ENCODE results near the gene SMU1. TPM values are rescaled to one million over a fixed set of nuclear protein-coding genes. Genes with fewer than 3 reads are reported as not detected.

SMU1 gene
- total RNA-seq, 1 donor from 2014 or later = 24.3 TPM

DNA sequence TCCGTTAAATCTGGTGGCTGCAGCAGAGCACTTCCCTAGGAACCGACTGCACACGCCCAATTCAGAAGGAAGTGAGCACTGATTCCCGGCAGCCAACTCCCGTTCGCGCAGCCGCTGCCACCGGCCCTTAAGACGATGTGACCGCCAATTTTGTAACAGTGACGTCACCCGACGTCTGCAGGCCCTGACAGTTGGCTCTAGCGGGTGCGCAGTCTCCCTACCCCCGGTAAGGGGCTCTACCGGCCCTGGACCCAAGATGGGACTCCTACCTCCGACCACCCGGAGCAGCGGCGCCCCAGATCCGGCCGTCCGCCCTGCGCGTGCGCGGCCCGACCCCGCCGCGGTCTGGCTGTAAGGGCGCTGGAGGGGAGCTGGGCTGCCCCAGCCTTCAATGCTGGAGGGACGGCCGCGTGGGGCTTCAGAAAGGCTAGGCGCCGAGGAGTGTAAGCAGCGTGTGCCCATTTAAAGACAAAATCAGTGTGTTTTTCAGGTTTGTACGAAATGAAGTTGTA lies 32.3 kb downstream of the SMU1 start:
- Mint-ChIP-seq H3K4me1 (peaks cover 14% of the 10 kb centered on the region), H3K9me3 (no peaks in the 10 kb centered on the region), H3K4me3 (peak overlapping the region; percentile 75), H3K27ac (peak overlapping the region; percentile 88), H3K36me3 (peaks cover 14% of the 10 kb centered on the region), H3K27me3 (ENCODE audit: low read depth) (no peaks in the 10 kb centered on the region)
- DNase-seq (ENCODE audit: low spot score in 2 of 2, unreplicated experiment in 2 of 2) = peak; percentile 56 to 77
- TF ChIP-seq CTCF (IDR thresholded peaks at IDR 0.05; ENCODE audit: unreplicated experiment) = no peak

- no peak for DNase-seq (ENCODE audit: low spot score in 2 of 2, unreplicated experiment in 2 of 2)
- H3K4me1 Mint-ChIP-seq = peaks cover 14% of the 10 kb centered on the region
- no peak for TF ChIP-seq CTCF (IDR thresholded peaks at IDR 0.05; ENCODE audit: unreplicated experiment)
- peak overlapping the region; percentile 75 for H3K4me3 Mint-ChIP-seq
- no peaks in the 10 kb centered on the region for H3K9me3 Mint-ChIP-seq
- no peaks in the 10 kb centered on the region for H3K27me3 Mint-ChIP-seq (ENCODE audit: low read depth)
- peak overlapping the region; percentile 88 for H3K27ac Mint-ChIP-seq
- H3K36me3 Mint-ChIP-seq = peaks cover 16% of the 10 kb centered on the region
These were observed 32.8 kb downstream of the SMU1 start for GRCh38 chr9:33043671-33044070.

DNA sequence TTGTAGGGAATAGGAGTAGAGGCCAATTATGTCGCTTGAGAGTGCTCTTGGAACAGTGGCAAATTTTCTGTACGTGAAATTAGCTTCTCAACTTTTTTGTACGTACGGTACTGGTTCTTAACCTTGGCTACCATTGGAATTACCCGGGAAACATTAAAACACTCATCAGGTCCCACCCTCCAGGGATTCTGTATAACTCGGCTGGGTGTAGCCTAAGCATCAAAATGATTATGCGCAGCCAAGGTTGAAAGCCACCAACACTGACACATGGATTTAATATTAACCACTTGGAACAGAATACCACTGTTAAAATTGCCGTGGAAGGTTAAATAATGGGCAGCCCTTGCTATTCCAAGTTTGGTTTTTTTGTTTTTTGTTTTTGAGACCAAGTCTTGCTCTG lies 34.0 kb downstream of the SMU1 start:
- Mint-ChIP-seq H3K4me1 (peaks cover 14% of the 10 kb centered on the region), H3K36me3 (peaks cover 22% of the 10 kb centered on the region), H3K27ac (no peak overlapping the region), H3K9me3 (no peaks in the 10 kb centered on the region), H3K4me3 (no peak overlapping the region), H3K27me3 (ENCODE audit: low read depth) (no peaks in the 10 kb centered on the region)
- no peak for TF ChIP-seq CTCF (IDR thresholded peaks at IDR 0.05; ENCODE audit: unreplicated experiment)
- DNase-seq (ENCODE audit: low spot score in 2 of 2, unreplicated experiment in 2 of 2) = no peak

GRCh38 chr9:33041432-33042188 lies 34.9 kb downstream of the SMU1 start:
- Mint-ChIP-seq H3K27me3 (ENCODE audit: low read depth) (no peaks in the 10 kb centered on the region), H3K9me3 (no peaks in the 10 kb centered on the region), H3K4me3 (no peak overlapping the region), H3K36me3 (peaks cover 20% of the 10 kb centered on the region), H3K4me1 (peaks cover 14% of the 10 kb centered on the region), H3K27ac (no peak overlapping the region)
- DNase-seq (ENCODE audit: low spot score in 2 of 2, unreplicated experiment in 2 of 2) = no peak
- no peak for TF ChIP-seq CTCF (IDR thresholded peaks at IDR 0.05; ENCODE audit: unreplicated experiment)

DNA sequence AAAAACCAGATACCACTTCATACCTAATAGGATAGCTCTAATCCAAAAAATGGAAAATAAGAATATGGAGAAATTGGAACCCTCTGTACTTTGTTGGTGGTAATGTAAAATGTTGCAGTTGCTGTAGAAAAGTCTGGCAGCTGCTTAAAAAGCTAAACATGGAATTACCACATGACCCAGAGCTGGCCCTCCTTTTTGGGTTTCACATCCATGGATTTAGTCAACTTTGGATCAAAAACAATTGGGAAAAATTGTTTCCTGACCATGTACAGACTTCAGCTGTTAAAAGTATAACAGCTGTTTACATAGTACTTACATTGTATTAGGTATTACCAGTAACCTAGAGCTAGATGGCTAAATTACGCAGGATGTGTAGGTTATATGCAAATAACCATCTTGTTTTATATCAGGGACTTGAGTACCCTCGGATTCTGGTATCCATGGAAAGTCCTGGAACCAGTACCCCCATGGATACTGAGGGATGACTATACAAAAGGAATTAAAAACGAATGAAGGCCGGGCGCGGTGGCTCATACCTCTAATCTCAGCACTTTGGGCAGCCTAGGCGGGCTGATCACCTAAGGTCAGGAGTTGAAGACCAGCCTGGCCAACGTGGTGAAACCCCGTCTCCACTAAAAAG lies 35.6 kb downstream of the SMU1 start:
- no peaks in the 10 kb centered on the region for H3K27me3 Mint-ChIP-seq (ENCODE audit: low read depth)
- no peak for DNase-seq (ENCODE audit: low spot score in 2 of 2, unreplicated experiment in 2 of 2)
- no peaks in the 10 kb centered on the region for H3K9me3 Mint-ChIP-seq
- H3K36me3 Mint-ChIP-seq = peaks cover 22% of the 10 kb centered on the region
- no peak overlapping the region for H3K27ac Mint-ChIP-seq
- no peak overlapping the region for H3K4me3 Mint-ChIP-seq
- TF ChIP-seq CTCF (IDR thresholded peaks at IDR 0.05; ENCODE audit: unreplicated experiment) = no peak
- H3K4me1 Mint-ChIP-seq = peaks cover 14% of the 10 kb centered on the region

Data from mesothelial cell of epicardium (in vitro differentiated cells).